K562 (cell line): ENCODE data around the gene SLC22A4. TPM values are rescaled to one million over a fixed set of nuclear protein-coding genes. Genes with fewer than 3 reads are reported as not detected.

Source experiments
- ATAC-seq: fragments of 200-7000 bp; cut with Tn5 transposase; 3 replicates; pipeline ENCODE4 v1.9.1; 2020; ENCODE audit warnings: moderate library complexity
- BruUV-seq: library from RNA; stranded (reverse); fragments of 400-500 nt; replicated peaks from 2 replicates; lab custom pipeline; 2021; lab: Mats Ljungman, UMichigan
- CTCF ChIA-PET: fragments of 300-600 bp; formaldehyde crosslinking; extraction: SDS; loops from one replicate; lab custom pipeline; 2021; ENCODE audit warnings: low intra/inter-chr PET ratio; lab: Yijun Ruan, JAX
- POLR2A ChIA-PET: fragments of 300-600, 350-650 bp; sonication (Branson Sonifier 250); formaldehyde crosslinking; extraction: SDS; loops from one replicate; lab custom pipeline; 2021; ENCODE audit warnings: antibody characterized with exemption, inconsistent platforms; lab: Yijun Ruan, JAX
- DNase-seq, 4 experiments: peaks; one replicate each; pipeline versions ENCODE4 v3.0.0 to v3.0.0-alpha.2; 2011 to 2018; ENCODE audit warnings: low spot score in 3 of 4, mixed read lengths in 3 of 4; ENCODE audit errors: extremely low read depth in 1 of 4
- FAIRE-seq: peaks from 2 replicates; lab custom pipeline; 2011; peaks lifted over from hg19 to GRCh38; lab: Jason Lieb, UNC
- H2AFZ ChIP-seq: 2 replicates; pipeline ENCODE4 v1.6.0; 2011; ENCODE audit warnings: low read depth, low read length, control low read depth, inconsistent platforms
- H3K27ac ChIP-seq: fragments of 200-600 bp; 3 replicates; pipeline ENCODE4 v1.8.0; 2011; ENCODE audit warnings: low read depth, mild to moderate bottlenecking, control low read depth, inconsistent platforms, low read length, moderate library complexity, mixed read lengths; ENCODE audit errors: extremely low read depth
- H3K27me3 ChIP-seq, 2 experiments: fragments of 300-600 bp in 1 of 2; 2 replicates in 1 of 2; 3 replicates in 1 of 2; pipeline versions ENCODE4 v1.6.0 to v1.8.0; 2011; ENCODE audit warnings: inconsistent platforms in 2 of 2, low read length in 2 of 2, mild to moderate bottlenecking in 1 of 2, mixed read lengths in 1 of 2, moderate library complexity in 1 of 2; ENCODE audit not compliant: control insufficient read depth in 2 of 2, insufficient read depth in 2 of 2
- H3K36me3 ChIP-seq: fragments of 300-600 bp; 3 replicates; pipeline ENCODE4 v1.8.0; 2011; ENCODE audit warnings: mild to moderate bottlenecking, low read length, inconsistent platforms; ENCODE audit not compliant: control insufficient read depth, insufficient read depth
- H3K4me1 ChIP-seq, 2 experiments: fragments of 200-600 bp in 1 of 2; replicated peaks in 1 of 2; 2 replicates in 1 of 2; 3 replicates in 1 of 2; pipeline versions ENCODE4 v1.5.1 to v1.8.0; 2011; ENCODE audit warnings: inconsistent platforms in 2 of 2, low read length in 2 of 2, mild to moderate bottlenecking in 1 of 2, mixed read lengths in 1 of 2, moderate library complexity in 1 of 2; ENCODE audit not compliant: control insufficient read depth in 2 of 2, insufficient read depth in 2 of 2
- H3K4me2 ChIP-seq: 2 replicates; pipeline ENCODE4 v1.6.1; 2011; ENCODE audit warnings: low read length, control low read depth, inconsistent platforms, mixed read lengths; ENCODE audit not compliant: insufficient read depth
- H3K4me3 ChIP-seq: fragments of 200-600 bp; sonication (generic), shearing (Covaris generic); 2 replicates; pipeline ENCODE4 v1.5.1; 2016; ENCODE audit warnings: control low read depth, inconsistent platforms
- H3K79me2 ChIP-seq: fragments of 200-600 bp; 3 replicates; pipeline ENCODE4 v1.8.0; 2011; ENCODE audit warnings: low read length, inconsistent platforms; ENCODE audit not compliant: control insufficient read depth, insufficient read depth
- H3K9ac ChIP-seq, 2 experiments: 2 replicates each; pipeline versions ENCODE4 v1.6.0 to v1.6.1; 2011; ENCODE audit warnings: low read depth in 2 of 2, low read length in 2 of 2, control low read depth in 1 of 2, inconsistent platforms in 1 of 2, mild to moderate bottlenecking in 1 of 2, mixed read lengths in 1 of 2; ENCODE audit not compliant: insufficient read depth in 1 of 2
- H3K9me1 ChIP-seq: one replicate; pipeline ENCODE4 v1.6.0; 2011; ENCODE audit warnings: inconsistent platforms, mild to moderate bottlenecking, low read length, moderate library complexity; ENCODE audit not compliant: control insufficient read depth, insufficient read depth
- H3K9me3 ChIP-seq: replicated peaks from 2 replicates; pipeline ENCODE4 v1.5.1; 2011; ENCODE audit warnings: low read depth, low read length, inconsistent platforms; ENCODE audit not compliant: control insufficient read depth, insufficient read depth
- H4K20me1 ChIP-seq: replicated peaks from 2 replicates; pipeline ENCODE4 v1.6.1; 2011; ENCODE audit warnings: low read length, inconsistent platforms, mixed read lengths; ENCODE audit not compliant: control insufficient read depth, insufficient read depth
- CEBPB ChIP-seq: fragments of 450-650 bp; IDR thresholded peaks from 2 replicates; pipeline ENCODE4 v1.6.1; 2016; ENCODE audit warnings: missing genetic modification characterization, missing compliant biosample characterization
- EP400 ChIP-seq: fragments of 450-650 bp; IDR thresholded peaks from 2 replicates; pipeline ENCODE4 v1.6.1; 2017; ENCODE audit warnings: antibody characterized with exemption, mild to moderate bottlenecking, moderate library complexity
- EZH2 ChIP-seq: IDR thresholded peaks from 2 replicates; pipeline ENCODE4 v1.6.1; 2012; ENCODE audit warnings: low read depth, mild to moderate bottlenecking, inconsistent platforms, low read length, borderline replicate concordance
- FOXJ3 ChIP-seq: sonication (generic); formaldehyde crosslinking; IDR thresholded peaks from 2 replicates; pipeline ENCODE4 v1.4.0; 2020; ENCODE audit warnings: mild to moderate bottlenecking, missing genetic modification reagents
- SAFB2 ChIP-seq: fragments of 200-400 bp; formaldehyde crosslinking; IDR thresholded peaks from 2 replicates; pipeline ENCODE4 v1.6.1; 2018; ENCODE audit warnings: borderline replicate concordance, low read length, low read depth, moderate library complexity; ENCODE audit not compliant: severe bottlenecking
- SNIP1 ChIP-seq: fragments of 450-650 bp; IDR thresholded peaks from 2 replicates; pipeline ENCODE4 v1.7.1; 2017; ENCODE audit warnings: low read depth, mild to moderate bottlenecking
- TCF7L2 ChIP-seq: fragments of 150-350 bp; IDR thresholded peaks from 2 replicates; pipeline ENCODE4 v1.6.1; 2016; ENCODE audit warnings: low read depth, mild to moderate bottlenecking, low read length, moderate library complexity
- ZNF174 ChIP-seq: fragments of 250-450 bp; sonication (Bioruptor Pico); IDR thresholded peaks from 2 replicates; pipeline ENCODE4 v1.4.0; 2020; ENCODE audit warnings: mild to moderate bottlenecking
- ZNF436 ChIP-seq: fragments of 250-450, 450-650 bp; sonication (Bioruptor Pico); formaldehyde crosslinking; IDR thresholded peaks from 2 replicates; pipeline ENCODE4 v1.7.0; 2020; ENCODE audit warnings: mild to moderate bottlenecking
- WGBS: fragments of 100-300 bp; shearing (Covaris generic); methylation state at CpG from one replicate; pipeline ENCODE4 v1.1.6; 2016; ENCODE audit warnings: low coverage, mixed read lengths; ENCODE audit not compliant: insufficient coverage; ENCODE audit errors: missing lambda C conversion rate; 5-methylcytosine and 5-hydroxymethylcytosine counted together
- in situ Hi-C: fragments of 300-500 bp; cut with MboI; formaldehyde crosslinking; loops from 4 replicates; pipeline ENCODE4 v1.15.0; 2018; ENCODE audit warnings: inconsistent platforms, mixed read lengths
- intact Hi-C: fragments of 100-400 bp; cut with micrococcal nuclease; formaldehyde crosslinking; loops from 2 replicates; pipeline ENCODE4 v1.14.2; 2022
- polyA plus RNA-seq, 8 experiments: library from polyadenylated mRNA; depleted of rRNA in 4 of 8; stranded (reverse) in 5 of 8; unstranded in 3 of 8; fragments of >200 nt; fragmentation: Nextera tagmentation in 2 of 8; fragmentation: Illumina TruSeq in 1 of 8; extraction: Ambion mirVana in 2 of 8; extraction: Trizol in 1 of 8; gene quantifications; 2 replicates each; pipeline versions ENCODE4 v1.2.1 to v1.2.3, GENCODE V29; 2011 to 2014; ENCODE audit warnings: inconsistent platforms in 1 of 8, missing spikeins in 1 of 8
- total RNA-seq, 7 experiments: library from RNA; depleted of rRNA in 6 of 7; stranded (reverse); fragments of >200 nt in 6 of 7; fragmentation: Illumina TruSeq in 2 of 7; extraction: Trizol in 2 of 7; gene quantifications; 2 replicates each; pipeline versions ENCODE4 v1.2.1 to v1.2.3, GENCODE V29; 2011 to 2021; ENCODE audit warnings: low replicate concordance in 1 of 7
- TF ChIP-seq, protein P1 (sequence below): sonication (generic); formaldehyde crosslinking; IDR thresholded peaks from 2 replicates; pipeline ENCODE4 v1.8.1; 2023; ENCODE audit warnings: mild to moderate bottlenecking, missing genetic modification reagents
- TF ChIP-seq, protein P2 (sequence below): fragments of 250-450 bp; sonication (Bioruptor Pico); IDR thresholded peaks from 2 replicates; pipeline ENCODE4 v1.8.0; 2021; ENCODE audit warnings: mild to moderate bottlenecking, moderate library complexity
- TF ChIP-seq, protein P3 (sequence below): sonication (generic); IDR thresholded peaks from 2 replicates; pipeline ENCODE4 v1.6.1; 2016

The SLC22A4 gene
- total and polyA plus RNA-seq, 9 of the 15 experiments (the other 6 are each of a cell fraction or from before 2014, with no cell fraction given): 2.7 to 9.5 (median 6.2) TPM

DNA sequence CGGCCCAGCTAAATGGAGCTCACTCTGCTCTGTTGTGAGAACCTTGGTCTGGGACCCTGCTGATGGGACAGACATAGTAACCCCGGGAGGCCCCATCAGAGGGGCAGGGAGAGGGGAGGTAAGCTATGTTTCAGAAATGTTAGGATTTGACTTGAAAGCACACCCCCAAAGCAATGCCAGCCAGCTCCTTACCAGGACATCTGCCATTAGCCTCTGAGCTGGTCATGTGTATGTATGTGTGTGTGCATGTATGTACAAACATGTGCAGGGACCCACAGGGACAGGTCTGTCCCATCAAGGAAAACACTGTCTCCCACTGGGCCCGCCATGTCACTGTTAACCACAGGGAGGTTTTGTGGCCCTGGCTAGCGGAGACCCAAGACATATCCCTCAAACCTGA lies 14.5 kb downstream of the SLC22A4 start:
- no peaks in the 10 kb centered on the region for H3K9me1 ChIP-seq
- in situ Hi-C loops (no loop called here), intact Hi-C loops (no loop called here)
- no peak overlapping the region for H3K4me3 ChIP-seq
- no TSS peak for BruUV-seq
- POLR2A ChIA-PET: interaction anchor here (0.6 to 2.7 kb wide), 12 partner anchors 8 to 156 kb away, joined by 3 to 14 read pairs (median 3); partner anchors contain the start of genes SLC22A4 and SLC22A5
- H3K79me2 ChIP-seq: peaks cover 40% of the 10 kb centered on the region
- H3K27ac ChIP-seq: peak overlapping the region; percentile 65
- TF ChIP-seq EZH2: no peak
- TF ChIP-seq, protein P1, sequence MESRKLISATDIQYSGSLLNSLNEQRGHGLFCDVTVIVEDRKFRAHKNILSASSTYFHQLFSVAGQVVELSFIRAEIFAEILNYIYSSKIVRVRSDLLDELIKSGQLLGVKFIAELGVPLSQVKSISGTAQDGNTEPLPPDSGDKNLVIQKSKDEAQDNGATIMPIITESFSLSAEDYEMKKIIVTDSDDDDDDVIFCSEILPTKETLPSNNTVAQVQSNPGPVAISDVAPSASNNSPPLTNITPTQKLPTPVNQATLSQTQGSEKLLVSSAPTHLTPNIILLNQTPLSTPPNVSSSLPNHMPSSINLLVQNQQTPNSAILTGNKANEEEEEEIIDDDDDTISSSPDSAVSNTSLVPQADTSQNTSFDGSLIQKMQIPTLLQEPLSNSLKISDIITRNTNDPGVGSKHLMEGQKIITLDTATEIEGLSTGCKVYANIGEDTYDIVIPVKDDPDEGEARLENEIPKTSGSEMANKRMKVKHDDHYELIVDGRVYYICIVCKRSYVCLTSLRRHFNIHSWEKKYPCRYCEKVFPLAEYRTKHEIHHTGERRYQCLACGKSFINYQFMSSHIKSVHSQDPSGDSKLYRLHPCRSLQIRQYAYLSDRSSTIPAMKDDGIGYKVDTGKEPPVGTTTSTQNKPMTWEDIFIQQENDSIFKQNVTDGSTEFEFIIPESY (CRISPR knock-in tag): peak; percentile 29; the same call in 1 of the 2 replicates
- H3K4me1 ChIP-seq: peaks cover 41 to 47% of the 10 kb centered on the region in 2 experiments; a peak in 4 of 5 replicates
- peak overlapping the region in 1 of 2 experiments; percentile 18; a peak in 1 of 4 replicates for H3K9ac ChIP-seq
- H3K36me3 ChIP-seq: peaks cover 42% of the 10 kb centered on the region
- H3K4me2 ChIP-seq: no peak overlapping the region
- no peak for DNase-seq
- H2AFZ ChIP-seq: no peak overlapping the region
- ATAC-seq: peak; percentile 11
- CTCF ChIA-PET: no interaction called here
- no peak for FAIRE-seq
- WGBS: 91% methylated on average over 4 of the region's 4 CpGs
- no peaks in the 10 kb centered on the region for H4K20me1 ChIP-seq
- no peaks in the 10 kb centered on the region for H3K27me3 ChIP-seq
- H3K9me3 ChIP-seq: peaks cover 4% of the 10 kb centered on the region; the same call in 1 of the 2 replicates

DNA sequence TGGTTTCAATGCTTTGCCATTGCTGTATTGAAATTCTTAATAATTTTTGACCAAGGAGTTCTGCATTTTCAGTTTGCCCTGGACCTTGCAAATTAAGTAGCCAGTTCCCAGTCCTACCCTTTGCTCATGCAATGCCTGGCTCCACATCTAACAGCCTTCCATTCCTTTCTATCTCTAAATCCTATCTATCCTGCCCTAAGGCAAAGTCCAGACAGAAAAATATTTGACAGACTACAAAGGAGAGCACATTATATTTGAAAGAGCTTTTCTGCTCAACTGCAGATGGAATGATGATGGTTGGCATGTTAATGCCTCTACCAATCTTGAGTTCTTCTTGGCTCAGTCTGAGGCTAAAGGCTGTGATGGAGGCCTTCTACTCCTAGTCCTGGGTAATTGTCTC lies 15.5 kb downstream of the SLC22A4 start:
- peaks cover 4% of the 10 kb centered on the region for H3K9me1 ChIP-seq
- no peak overlapping the region for H3K4me2 ChIP-seq
- H3K36me3 ChIP-seq: peaks cover 40% of the 10 kb centered on the region
- POLR2A ChIA-PET: interaction anchor here (0.7 to 1.5 kb wide), 6 partner anchors 9 to 116 kb away, joined by 3 to 10 read pairs (median 4); partner anchors contain the start of gene SLC22A4
- DNase-seq (no peak), ATAC-seq (no peak), FAIRE-seq (no peak)
- peaks cover 47 to 57% of the 10 kb centered on the region in 2 experiments; a peak in 4 of 5 replicates for H3K4me1 ChIP-seq
- H3K79me2 ChIP-seq: peaks cover 34% of the 10 kb centered on the region
- CTCF ChIA-PET: no interaction called here
- no peak overlapping the region; a peak in 1 of 4 replicates for H3K9ac ChIP-seq
- BruUV-seq: no TSS peak
- H4K20me1 ChIP-seq: no peaks in the 10 kb centered on the region
- in situ Hi-C loops (no loop called here), intact Hi-C loops (no loop called here)
- H3K9me3 ChIP-seq: 0 out of 2 replicates have a peak, but pooled peaks cover 2% of the 10 kb centered on the region
- no peak overlapping the region; the same call in 1 of the 3 replicates for H3K27ac ChIP-seq
- no peak overlapping the region for H3K4me3 ChIP-seq
- no peak overlapping the region for H2AFZ ChIP-seq
- H3K27me3 ChIP-seq: no peaks in the 10 kb centered on the region
- TF ChIP-seq ZNF436 (no peak), SNIP1 (no peak), TCF7L2 (no peak), ZNF174 (CRISPR knock-in tag) (no peak), CEBPB (tag) (no peak), SAFB2 (no peak), EP400 (no peak), FOXJ3 (CRISPR knock-in tag) (no peak)
- TF ChIP-seq, protein P2, sequence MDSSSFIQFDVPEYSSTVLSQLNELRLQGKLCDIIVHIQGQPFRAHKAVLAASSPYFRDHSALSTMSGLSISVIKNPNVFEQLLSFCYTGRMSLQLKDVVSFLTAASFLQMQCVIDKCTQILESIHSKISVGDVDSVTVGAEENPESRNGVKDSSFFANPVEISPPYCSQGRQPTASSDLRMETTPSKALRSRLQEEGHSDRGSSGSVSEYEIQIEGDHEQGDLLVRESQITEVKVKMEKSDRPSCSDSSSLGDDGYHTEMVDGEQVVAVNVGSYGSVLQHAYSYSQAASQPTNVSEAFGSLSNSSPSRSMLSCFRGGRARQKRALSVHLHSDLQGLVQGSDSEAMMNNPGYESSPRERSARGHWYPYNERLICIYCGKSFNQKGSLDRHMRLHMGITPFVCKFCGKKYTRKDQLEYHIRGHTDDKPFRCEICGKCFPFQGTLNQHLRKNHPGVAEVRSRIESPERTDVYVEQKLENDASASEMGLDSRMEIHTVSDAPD (CRISPR knock-in tag): no peak
- TF ChIP-seq, protein P3, sequence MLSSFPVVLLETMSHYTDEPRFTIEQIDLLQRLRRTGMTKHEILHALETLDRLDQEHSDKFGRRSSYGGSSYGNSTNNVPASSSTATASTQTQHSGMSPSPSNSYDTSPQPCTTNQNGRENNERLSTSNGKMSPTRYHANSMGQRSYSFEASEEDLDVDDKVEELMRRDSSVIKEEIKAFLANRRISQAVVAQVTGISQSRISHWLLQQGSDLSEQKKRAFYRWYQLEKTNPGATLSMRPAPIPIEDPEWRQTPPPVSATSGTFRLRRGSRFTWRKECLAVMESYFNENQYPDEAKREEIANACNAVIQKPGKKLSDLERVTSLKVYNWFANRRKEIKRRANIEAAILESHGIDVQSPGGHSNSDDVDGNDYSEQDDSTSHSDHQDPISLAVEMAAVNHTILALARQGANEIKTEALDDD: no peak
